ENCODE measurements around the gene FXYD2. TPM values are rescaled to one million over a fixed set of nuclear protein-coding genes. Genes with fewer than 3 reads are reported as not detected.

The FXYD2 gene
- total and polyA plus RNA-seq, 9 of the 15 experiments (the other 6 are each of a cell fraction or from before 2014, with no cell fraction given): not detected

DNA sequence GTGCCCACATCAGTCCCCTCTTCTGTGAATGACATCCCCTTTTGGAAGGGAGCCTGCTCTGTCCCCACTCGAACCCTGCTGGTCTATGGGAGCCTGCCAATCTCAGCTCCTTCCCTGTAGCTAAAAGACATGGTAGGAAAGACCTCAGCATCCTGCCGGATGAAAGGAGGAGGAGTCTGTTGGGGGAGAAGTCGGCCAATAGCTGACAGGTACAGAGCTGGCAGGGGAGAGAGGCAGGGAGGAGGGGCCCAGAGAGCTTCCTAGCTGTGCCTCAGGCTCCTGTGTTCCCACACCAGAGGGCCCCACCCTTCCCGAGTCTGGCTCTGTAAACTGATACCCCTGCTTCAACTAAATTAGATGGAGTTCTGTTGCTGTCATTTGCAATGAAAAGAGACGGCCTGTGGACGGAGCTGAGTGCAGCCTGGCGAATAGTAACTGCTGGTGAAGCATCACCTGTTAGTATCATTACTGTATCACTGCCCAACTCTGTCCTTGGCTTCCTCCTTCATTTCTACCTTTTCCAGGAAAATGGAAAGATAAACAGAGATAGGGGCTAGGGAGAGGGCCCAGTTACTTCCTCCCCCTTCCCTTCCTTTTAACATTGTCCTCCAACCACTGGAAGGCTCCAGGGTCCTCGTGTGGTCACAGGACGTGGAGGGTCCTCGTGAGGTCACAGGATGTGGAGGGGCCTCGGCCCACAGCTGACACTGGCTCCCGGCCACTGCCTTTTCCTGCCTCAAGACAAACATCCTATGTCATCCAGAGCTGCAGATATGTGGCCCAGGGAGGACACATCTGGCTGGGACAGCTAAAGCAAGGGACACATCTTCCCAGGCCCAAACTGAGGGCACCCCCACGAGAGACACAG is 36.8 kb upstream of the FXYD2 start:
- FAIRE-seq (no peak), DNase-seq (ENCODE audit: extremely low read depth in 1 of 4, low spot score in 3 of 4) (peak in 1 of 4 experiments; percentile 19), ATAC-seq (peak; percentile 81)
- ChIA-PET POLR2A (interaction anchor here (0.7 to 1.8 kb wide), 4 partner anchors 8 to 36 kb away, joined by 3 to 7 read pairs (median 4); no protein-coding TSS in a partner anchor), CTCF (ENCODE audit: low intra/inter-chr PET ratio) (no interaction called here)
- Histone ChIP-seq H3K4me2 (ENCODE audit: insufficient read depth, low read length) (no peak overlapping the region), H3K9ac (ENCODE audit: insufficient read depth in 1 of 2, low read depth in 2 of 2, low read length in 2 of 2) (peak overlapping the region in 1 of 2 experiments; percentile 1; a peak in 1 of 4 replicates), H3K4me1 (replicated peaks in 1 of 2; ENCODE audit: control insufficient read depth in 2 of 2, insufficient read depth in 2 of 2, low read length in 2 of 2) (no peaks in the 10 kb centered on the region), H3K27ac (ENCODE audit: extremely low read depth, low read depth, low read length) (no peak overlapping the region), H3K4me3 (no peak overlapping the region), H3K9me1 (ENCODE audit: control insufficient read depth, insufficient read depth, low read length) (no peaks in the 10 kb centered on the region), H3K79me2 (ENCODE audit: control insufficient read depth, insufficient read depth, low read length) (no peaks in the 10 kb centered on the region), H4K20me1 (replicated peaks; ENCODE audit: control insufficient read depth, insufficient read depth, low read length) (0 out of 2 replicates have a peak, but pooled peaks cover 3% of the 10 kb centered on the region), H3K27me3 (ENCODE audit: control insufficient read depth in 2 of 2, insufficient read depth in 2 of 2, low read length in 2 of 2) (peaks cover 15 to 66% of the 10 kb centered on the region in 2 experiments; a peak in 4 of 5 replicates), H3K9me3 (replicated peaks; ENCODE audit: control insufficient read depth, insufficient read depth, low read depth, low read length) (no peaks in the 10 kb centered on the region), H3K36me3 (ENCODE audit: control insufficient read depth, insufficient read depth, low read length) (no peaks in the 10 kb centered on the region), H2AFZ (ENCODE audit: low read depth, low read length) (no peak overlapping the region)
- intact Hi-C loops (cut with micrococcal nuclease): no loop called here
- WGBS (ENCODE audit: insufficient coverage, low coverage, missing lambda C conversion rate): 3% methylated on average over 13 of the region's 13 CpGs
- BruUV-seq (replicated peaks): no TSS peak
- in situ Hi-C loops (cut with MboI): no loop called here
- TF ChIP-seq RNF219 (CRISPR knock-in tag; IDR thresholded peaks at IDR 0.05): no peak
- TF ChIP-seq ZBTB8A (IDR thresholded peaks at IDR 0.05; ENCODE audit: partially characterized antibody): no peak
